H1 (cell line): ENCODE data around the gene SEMA4D. TPM values are rescaled to one million over a fixed set of nuclear protein-coding genes. Genes with fewer than 3 reads are reported as not detected.
A peak's percentile ranks its signal among the peaks of the same experiment; 100 is the strongest.

Source experiments
- CTCF ChIA-PET: fragments of 300-600 bp; sonication (Branson Sonifier 250); formaldehyde crosslinking; loops from one replicate; lab custom pipeline; 2021; ENCODE audit not compliant: partially characterized antibody; lab: Charles Lee
- POLR2A ChIA-PET: fragments of 300-600 bp; sonication (Branson Sonifier 250); formaldehyde crosslinking; loops from one replicate; lab custom pipeline; 2021; ENCODE audit warnings: inconsistent platforms; ENCODE audit not compliant: partially characterized antibody; lab: Charles Lee
- DNase-seq, 2 experiments: peaks; one replicate each; pipeline versions ENCODE4 v3.0.0 to v3.0.0-alpha.2; 2010 to 2022; ENCODE audit warnings: low spot score in 2 of 2, low read depth in 1 of 2, mixed read lengths in 1 of 2
- FAIRE-seq: peaks from 2 replicates; lab custom pipeline; 2011; peaks lifted over from hg19 to GRCh38; lab: Jason Lieb, UNC
- H2AFZ ChIP-seq: 2 replicates; pipeline ENCODE4 v1.8.1; 2012; ENCODE audit warnings: low read length, inconsistent platforms
- H2AK5ac ChIP-seq: 2 replicates; pipeline ENCODE4 v1.6.1; 2013; ENCODE audit warnings: low read depth, low read length
- H2BK120ac ChIP-seq: replicated peaks from 2 replicates; pipeline ENCODE3; 2013; ENCODE audit warnings: low read depth, low read length, inconsistent platforms
- H2BK12ac ChIP-seq: 2 replicates; pipeline ENCODE4 v1.6.1; 2013; ENCODE audit warnings: low read depth, low read length
- H2BK15ac ChIP-seq: 2 replicates; pipeline ENCODE4 v1.6.1; 2013; ENCODE audit warnings: low read length
- H2BK20ac ChIP-seq: 2 replicates; pipeline ENCODE4 v1.6.1; 2013; ENCODE audit warnings: low read length
- H2BK5ac ChIP-seq: 2 replicates; pipeline ENCODE4 v1.6.1; 2013; ENCODE audit warnings: low read depth, low read length
- H3K14ac ChIP-seq: 2 replicates; pipeline ENCODE4 v1.6.1; 2013; ENCODE audit warnings: inconsistent platforms; ENCODE audit not compliant: insufficient read length
- H3K18ac ChIP-seq: 2 replicates; pipeline ENCODE4 v1.6.1; 2013; ENCODE audit warnings: low read length; ENCODE audit errors: extremely low read depth
- H3K23ac ChIP-seq: 2 replicates; pipeline ENCODE4 v1.6.1; 2013; ENCODE audit warnings: inconsistent platforms; ENCODE audit not compliant: insufficient read length
- H3K23me2 ChIP-seq: 2 replicates; pipeline ENCODE4 v1.6.1; 2013; ENCODE audit warnings: low read depth, low read length
- H3K27ac ChIP-seq: 2 replicates; pipeline ENCODE4 v1.6.1; 2011; ENCODE audit warnings: low read depth, low read length, inconsistent platforms
- H3K27me3 ChIP-seq, 4 experiments: replicated peaks in 1 of 4; 1 replicate in 1 of 4; 2 replicates in 3 of 4; pipeline versions ENCODE4 v1.6.1 to v1.8.1; 2011 to 2013; ENCODE audit warnings: low read length in 3 of 4, mild to moderate bottlenecking in 3 of 4, inconsistent platforms in 2 of 4, mixed read lengths in 2 of 4, moderate library complexity in 1 of 4; ENCODE audit not compliant: control insufficient read depth in 3 of 4, insufficient read depth in 3 of 4; ENCODE audit errors: extremely low read depth in 1 of 4
- H3K36me3 ChIP-seq, 4 experiments: 2 replicates each; pipeline versions ENCODE4 v1.6.1 to v1.8.1; 2011 to 2013; ENCODE audit warnings: mild to moderate bottlenecking in 4 of 4, low read length in 3 of 4, moderate library complexity in 2 of 4, control low read depth in 1 of 4, inconsistent platforms in 1 of 4; ENCODE audit not compliant: insufficient read depth in 4 of 4, control insufficient read depth in 2 of 4
- H3K4ac ChIP-seq: replicated peaks from 2 replicates; pipeline ENCODE3; 2013; ENCODE audit warnings: low read length, low read depth, mixed read lengths, inconsistent platforms; ENCODE audit not compliant: insufficient read length
- H3K4me1 ChIP-seq, 4 experiments: replicated peaks in 1 of 4; 1 replicate in 1 of 4; 2 replicates in 3 of 4; pipeline versions ENCODE4 v1.6.1 to v1.8.1; 2011 to 2013; ENCODE audit warnings: low read length in 3 of 4, inconsistent platforms in 2 of 4, mixed read lengths in 1 of 4; ENCODE audit not compliant: insufficient read depth in 4 of 4, control insufficient read depth in 3 of 4
- H3K4me2 ChIP-seq, 2 experiments: 2 replicates each; pipeline versions ENCODE4 v1.6.1 to v1.8.1; 2011 to 2013; ENCODE audit warnings: low read depth in 2 of 2, low read length in 2 of 2, control low read depth in 1 of 2, inconsistent platforms in 1 of 2, mild to moderate bottlenecking in 1 of 2; ENCODE audit not compliant: insufficient read depth in 1 of 2
- H3K4me3 ChIP-seq, 4 experiments: fragments of 200-600, 300-600 bp in 1 of 4; sonication (generic), shearing (Covaris generic), sonication (Bioruptor Twin) in 1 of 4; 2 replicates each; pipeline versions ENCODE4 v1.5.1 to v1.8.1; 2011 to 2016; ENCODE audit warnings: low read length in 4 of 4, low read depth in 3 of 4, control low read depth in 2 of 4, inconsistent platforms in 2 of 4, mild to moderate bottlenecking in 2 of 4, mixed read lengths in 1 of 4, moderate library complexity in 1 of 4; ENCODE audit not compliant: insufficient read depth in 2 of 4; ENCODE audit errors: extremely low read depth in 1 of 4
- H3K56ac ChIP-seq: replicated peaks from 2 replicates; pipeline ENCODE3; 2013; ENCODE audit warnings: low read depth, mild to moderate bottlenecking, mixed read lengths, low read length, inconsistent platforms; ENCODE audit not compliant: insufficient read length
- H3K79me1 ChIP-seq: 2 replicates; pipeline ENCODE4 v1.6.1; 2013; ENCODE audit warnings: low read depth, low read length, control low read depth
- H3K79me2 ChIP-seq, 2 experiments: 2 replicates each; pipeline versions ENCODE4 v1.6.1 to v1.8.1; 2012 to 2013; ENCODE audit warnings: low read length in 2 of 2, mild to moderate bottlenecking in 2 of 2, inconsistent platforms in 1 of 2; ENCODE audit not compliant: insufficient read depth in 2 of 2, control insufficient read depth in 1 of 2
- H3K9ac ChIP-seq, 4 experiments: replicated peaks in 1 of 4; 1 replicate in 1 of 4; 2 replicates in 3 of 4; pipeline versions ENCODE4 v1.6.1 to v1.8.1; 2011 to 2013; ENCODE audit warnings: low read depth in 3 of 4, low read length in 3 of 4, control low read depth in 2 of 4, mild to moderate bottlenecking in 2 of 4, moderate library complexity in 2 of 4, inconsistent platforms in 1 of 4; ENCODE audit errors: extremely low read depth in 1 of 4
- H3K9me3 ChIP-seq, 2 experiments: 2 replicates each; pipeline versions ENCODE4 v1.6.1 to v1.8.1; 2012 to 2013; ENCODE audit warnings: mild to moderate bottlenecking in 2 of 2, moderate library complexity in 2 of 2, control low read depth in 1 of 2, inconsistent platforms in 1 of 2, low read depth in 1 of 2, low read length in 1 of 2, mixed read lengths in 1 of 2; ENCODE audit not compliant: insufficient read depth in 2 of 2
- H4K20me1 ChIP-seq, 2 experiments: replicated peaks in 1 of 2; 2 replicates each; pipeline versions ENCODE3 to v1.8.1; 2011 to 2013; ENCODE audit warnings: inconsistent platforms in 2 of 2, low read length in 2 of 2, mild to moderate bottlenecking in 1 of 2; ENCODE audit not compliant: insufficient read depth in 2 of 2, control insufficient read depth in 1 of 2
- H4K5ac ChIP-seq: 2 replicates; pipeline ENCODE4 v1.6.1; 2013; ENCODE audit warnings: low read length, low read depth, mixed read lengths, inconsistent platforms; ENCODE audit not compliant: insufficient read length
- H4K8ac ChIP-seq: 2 replicates; pipeline ENCODE4 v1.8.0; 2013; ENCODE audit warnings: mild to moderate bottlenecking, moderate library complexity, low read length, inconsistent platforms; ENCODE audit not compliant: insufficient read depth; ENCODE audit errors: extremely low read depth
- H4K91ac ChIP-seq: replicated peaks from 2 replicates; pipeline ENCODE3; 2013; ENCODE audit warnings: low read length, mixed read lengths, inconsistent platforms; ENCODE audit not compliant: insufficient read length
- BRCA1 ChIP-seq: IDR thresholded peaks from 2 replicates; pipeline ENCODE4 v1.6.1; 2012; ENCODE audit warnings: low read depth, low read length, improper control_type of control experiment
- NRF1 ChIP-seq: IDR thresholded peaks from 2 replicates; pipeline ENCODE4 v1.6.1; 2011; ENCODE audit warnings: mild to moderate bottlenecking, low read depth, low read length, improper control_type of control experiment
- SIRT6 ChIP-seq: IDR thresholded peaks from one replicate; pipeline ENCODE4 v1.7.1; 2012; ENCODE audit warnings: low read length, inconsistent platforms
- WGBS, 2 experiments: shearing (Covaris generic) in 1 of 2; methylation state at CpG; one replicate each; pipeline versions ENCODE4 v1.1.6 to v1.1.7; 2013 to 2015; ENCODE audit warnings: low lambda C conversion rate in 2 of 2, mixed read lengths in 2 of 2, inconsistent platforms in 1 of 2, low coverage in 1 of 2, missing lambda C conversion rate in 1 of 2; ENCODE audit not compliant: insufficient replicate concordance in 2 of 2, insufficient coverage in 1 of 2, insufficient read length in 1 of 2; ENCODE audit errors: extremely low coverage in 1 of 2, missing lambda C conversion rate in 1 of 2; 5-methylcytosine and 5-hydroxymethylcytosine counted together
- polyA plus RNA-seq, 7 experiments: library from polyadenylated mRNA; depleted of rRNA in 3 of 7; stranded (reverse) in 5 of 7; unstranded in 2 of 7; fragments of >200 nt in 5 of 7; fragments of 200-250 nt in 2 of 7; gene quantifications; 1 replicate in 5 of 7; 2 replicates in 1 of 7; 4 replicates in 1 of 7; pipeline versions ENCODE4 v1.2.1 to v1.2.3, GENCODE V29; 2011 to 2013; ENCODE audit warnings: missing spikeins in 2 of 7, mixed read lengths in 2 of 7
- total RNA-seq: library from RNA; stranded (reverse); fragmentation: NEBNext Ultra II Directional; extraction: Animal tissue kit (Norgen Biotek cat#: 25700); gene quantifications from 2 replicates; pipeline ENCODE4 v1.2.1, GENCODE V29; 2021

SEMA4D gene
- total and polyA plus RNA-seq, 2 of the 8 experiments (the other 6 are each of a cell fraction or from before 2014, with no cell fraction given), result 21.0 to 70.4 TPM

DNA sequence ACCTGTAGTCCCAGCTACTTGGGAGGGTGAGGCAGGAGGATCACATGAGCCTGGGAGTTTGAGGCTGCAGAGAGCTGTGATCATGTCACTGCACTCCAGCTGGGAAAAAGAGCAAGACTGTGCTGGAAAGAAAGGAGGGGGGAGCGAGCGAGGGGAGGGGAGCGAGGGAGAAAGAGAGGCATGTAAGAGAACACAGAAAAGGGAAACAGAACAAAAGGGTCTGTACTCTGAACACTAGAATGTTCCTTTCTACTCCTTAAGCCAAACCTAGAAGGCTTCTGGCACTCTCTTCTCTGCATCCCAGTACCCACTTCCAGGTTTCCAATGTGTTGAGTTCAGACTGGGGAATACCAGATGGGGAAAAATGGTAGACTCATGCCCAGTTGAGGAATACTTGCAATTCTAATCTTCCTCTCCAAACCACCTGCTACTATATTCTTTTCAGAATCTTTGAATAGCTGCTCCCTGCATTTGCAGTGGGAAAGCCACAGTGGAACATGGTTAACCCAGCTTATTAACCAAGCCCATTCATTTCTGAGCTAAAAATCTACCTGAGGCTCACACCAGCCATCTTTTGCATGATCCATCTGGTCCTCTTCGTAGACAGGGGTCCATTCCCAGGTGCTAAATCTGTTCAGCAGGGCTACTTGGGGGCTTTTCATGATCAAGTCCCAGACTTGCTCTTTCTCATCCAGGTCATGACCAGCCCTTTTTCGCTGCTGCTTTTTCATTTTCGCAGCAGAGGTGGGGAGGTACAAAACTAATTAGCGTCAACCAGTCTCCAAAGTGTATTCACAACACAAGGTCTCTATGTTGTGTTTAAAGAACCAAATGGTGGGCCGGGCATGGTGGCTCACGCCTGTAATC lies 34.9 kb downstream of the SEMA4D start:
- DNase-seq (no peak), FAIRE-seq (no peak)
- Histone ChIP-seq H4K20me1 (peaks cover 9 to 22% of the 10 kb centered on the region in 2 experiments), H3K4ac (no peak overlapping the region), H3K23ac (no peak overlapping the region), H2BK120ac (no peak overlapping the region), H3K4me1 (peaks cover 18 to 46% (median 30%) of the 10 kb centered on the region in 4 experiments), H3K18ac (no peak overlapping the region), H3K23me2 (no peaks in the 10 kb centered on the region; the same call in 1 of the 2 replicates), H3K27ac (no peak overlapping the region), H3K4me2 (no peak overlapping the region), H3K4me3 (no peak overlapping the region), H4K91ac (no peak overlapping the region), H2AK5ac (no peak overlapping the region), H3K79me2 (peaks cover 12 to 91% of the 10 kb centered on the region in 2 experiments), H3K14ac (no peak overlapping the region), H2AFZ (no peak overlapping the region), H2BK15ac (no peak overlapping the region), H4K8ac (peak overlapping the region; percentile 5; the same call in 1 of the 2 replicates), H2BK12ac (no peak overlapping the region), H2BK5ac (no peak overlapping the region), H3K36me3 (peaks cover 0 to 6% (median 0%) of the 10 kb centered on the region in 4 experiments; a peak in 1 of 8 replicates), H3K9me3 (no peaks in the 10 kb centered on the region), H4K5ac (no peak overlapping the region), H3K27me3 (no peaks in the 10 kb centered on the region), H3K79me1 (peaks cover 52% of the 10 kb centered on the region), H3K9ac (no peak overlapping the region), H3K56ac (no peak overlapping the region), H2BK20ac (0 out of 2 replicates have a peak overlapping the region, but pooled peaks have one; percentile 38)
- TF ChIP-seq SIRT6, result no peak
- TF ChIP-seq BRCA1, result no peak
- TF ChIP-seq NRF1, result no peak
- CTCF ChIA-PET, result interaction anchor here (1.0 to 5.2 kb wide), 7 partner anchors 9 to 101 kb away, joined by 3 to 28 read pairs (median 4); no protein-coding TSS in a partner anchor
- 87% methylated on average over 6 of the region's 9 CpGs; no CpG with 5 or more reads in 1 of the 2 experiments for WGBS, 2 experiments
- POLR2A ChIA-PET, result interaction anchor here (0.8 to 1.4 kb wide), 4 partner anchors 12 to 144 kb away, joined by 3 to 4 read pairs (median 3); no protein-coding TSS in a partner anchor
